HG02852 (cell line): ENCODE data around the gene TRAF5.
"Not testable (repeated sequence)": the region's sequence is repeated elsewhere in the genome, so short reads cannot be mapped to it uniquely, and the experiment has no call there.

ENCODE experiments used
- ATAC-seq: cut with Tn5 transposase; IDR thresholded peaks from one replicate; pipeline ENCODE4 v1.9.1; 2021; ENCODE audit warnings: mild to moderate bottlenecking, moderate library complexity; ENCODE audit not compliant: unreplicated experiment

The TRAF5 gene, protein sequence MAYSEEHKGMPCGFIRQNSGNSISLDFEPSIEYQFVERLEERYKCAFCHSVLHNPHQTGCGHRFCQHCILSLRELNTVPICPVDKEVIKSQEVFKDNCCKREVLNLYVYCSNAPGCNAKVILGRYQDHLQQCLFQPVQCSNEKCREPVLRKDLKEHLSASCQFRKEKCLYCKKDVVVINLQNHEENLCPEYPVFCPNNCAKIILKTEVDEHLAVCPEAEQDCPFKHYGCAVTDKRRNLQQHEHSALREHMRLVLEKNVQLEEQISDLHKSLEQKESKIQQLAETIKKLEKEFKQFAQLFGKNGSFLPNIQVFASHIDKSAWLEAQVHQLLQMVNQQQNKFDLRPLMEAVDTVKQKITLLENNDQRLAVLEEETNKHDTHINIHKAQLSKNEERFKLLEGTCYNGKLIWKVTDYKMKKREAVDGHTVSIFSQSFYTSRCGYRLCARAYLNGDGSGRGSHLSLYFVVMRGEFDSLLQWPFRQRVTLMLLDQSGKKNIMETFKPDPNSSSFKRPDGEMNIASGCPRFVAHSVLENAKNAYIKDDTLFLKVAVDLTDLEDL

DNA sequence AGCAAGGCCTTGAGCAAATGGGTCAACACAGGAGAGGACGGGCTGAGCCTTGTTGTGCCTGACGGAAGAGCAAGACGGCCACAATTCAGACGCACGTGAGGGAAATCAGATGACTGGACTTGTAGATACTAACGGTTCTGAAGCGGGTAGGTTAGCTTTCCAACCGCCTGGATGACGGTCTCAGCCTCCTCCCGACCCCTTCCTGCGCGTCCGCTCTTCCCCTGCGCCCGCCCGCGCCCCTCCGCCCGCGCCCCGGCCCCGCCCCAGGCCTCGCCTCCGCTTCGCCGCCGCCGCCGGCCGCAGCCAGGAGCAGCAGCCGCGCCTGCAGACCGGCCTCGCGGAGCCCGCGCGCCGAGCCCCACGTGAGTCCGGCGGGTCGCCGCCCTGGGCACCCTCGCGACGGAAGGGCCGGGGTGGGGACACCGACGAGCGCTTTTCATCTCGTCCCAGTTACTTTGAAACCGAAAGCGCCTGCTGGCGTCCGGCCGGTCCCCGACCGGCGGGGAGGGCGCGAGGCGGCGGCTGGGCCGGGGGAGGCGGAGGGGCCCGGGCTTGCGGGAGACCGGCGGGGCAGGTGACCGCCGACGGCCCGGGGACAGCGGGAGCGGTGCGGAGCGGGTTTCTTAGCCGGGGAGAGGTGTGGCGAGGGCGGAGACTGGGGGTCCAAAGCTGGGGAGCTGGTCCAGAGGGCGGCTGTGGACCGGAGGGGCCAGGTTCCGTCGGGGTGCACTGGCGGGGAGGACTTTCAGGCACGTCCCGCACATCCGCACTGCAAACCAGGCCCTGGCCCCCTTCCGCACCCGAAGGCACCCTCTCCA lies at the start of gene TRAF5:
Gene TRAF5, plus strand, starts transcription at position 306 of the 818 bp plus-strand sequence. CDS start 26,407 bp downstream, outside the sequence.
- peak; percentile 30 for ATAC-seq

DNA sequence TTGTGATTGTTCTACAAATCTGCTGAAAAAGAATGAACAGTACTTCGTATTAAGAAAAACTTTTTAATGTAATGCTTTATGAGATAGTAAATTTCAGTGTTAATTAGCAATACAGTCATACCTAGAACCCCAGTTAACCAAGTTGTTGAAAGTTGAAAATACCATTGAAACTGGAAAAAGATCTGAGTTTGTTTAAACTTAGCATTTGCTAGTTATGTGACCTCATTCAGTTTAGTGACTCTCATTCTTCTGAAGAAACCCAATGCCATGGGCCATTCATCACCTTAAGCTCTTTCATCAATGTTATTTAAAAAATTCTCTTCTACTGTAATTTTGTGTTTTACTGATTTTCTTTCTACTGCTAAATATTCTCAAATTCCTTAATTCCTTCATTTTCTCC lies 47.3 kb upstream of the TRAF5 start:
- no peak for ATAC-seq

DNA sequence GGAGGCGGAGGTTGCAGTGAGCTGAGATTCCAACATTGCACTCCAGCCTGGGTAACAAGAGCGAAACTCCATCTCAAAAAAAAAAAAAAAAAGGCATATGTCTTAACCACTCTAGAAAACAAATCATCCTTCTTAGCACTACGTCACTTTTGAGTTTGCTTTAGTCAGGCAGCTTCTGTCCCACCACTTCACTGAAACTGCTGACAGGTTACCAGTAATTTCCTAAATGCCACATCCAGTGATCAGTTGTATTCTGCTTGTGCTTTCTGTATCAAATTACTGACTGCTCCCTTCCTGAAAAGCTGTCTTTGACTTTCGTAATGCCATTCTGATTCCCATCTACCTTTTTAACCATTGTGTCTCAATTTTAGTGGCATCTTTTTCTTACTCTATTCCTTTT lies 45.7 kb upstream of the TRAF5 start:
- ATAC-seq, result no peak

DNA sequence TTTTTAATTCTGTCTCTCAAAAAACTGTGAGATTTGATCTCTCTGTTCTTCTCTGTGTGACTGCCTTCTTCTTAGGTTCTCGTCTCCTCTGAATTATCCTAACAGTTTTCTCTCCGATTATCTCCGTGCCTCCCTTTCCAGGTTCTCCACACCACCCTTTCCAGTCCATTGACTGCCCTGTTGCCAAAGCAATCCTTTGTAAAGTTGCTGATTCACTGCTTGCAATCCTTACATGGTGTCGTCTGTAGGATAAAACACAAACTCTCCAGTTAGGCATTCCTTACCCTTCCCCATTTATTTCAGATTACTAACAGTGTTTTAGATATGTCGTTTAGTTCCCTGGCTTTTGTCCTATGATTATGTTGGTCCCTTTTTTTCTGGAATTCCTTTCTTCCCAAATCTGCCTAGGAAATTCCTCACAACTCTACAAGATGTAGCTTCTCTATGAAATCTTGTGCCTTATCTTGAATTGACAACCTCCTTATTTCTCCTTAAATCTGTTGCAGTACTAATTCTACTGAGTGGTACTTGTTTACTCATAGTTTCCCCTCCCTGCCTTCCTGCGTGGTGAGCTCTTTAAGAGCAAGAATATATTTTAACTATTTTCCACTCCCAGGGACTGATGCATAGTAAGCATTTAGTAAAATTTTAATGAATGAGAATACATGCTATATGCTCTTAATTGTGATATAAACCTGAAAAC lies 45.2 kb upstream of the TRAF5 start:
- no peak for ATAC-seq

DNA sequence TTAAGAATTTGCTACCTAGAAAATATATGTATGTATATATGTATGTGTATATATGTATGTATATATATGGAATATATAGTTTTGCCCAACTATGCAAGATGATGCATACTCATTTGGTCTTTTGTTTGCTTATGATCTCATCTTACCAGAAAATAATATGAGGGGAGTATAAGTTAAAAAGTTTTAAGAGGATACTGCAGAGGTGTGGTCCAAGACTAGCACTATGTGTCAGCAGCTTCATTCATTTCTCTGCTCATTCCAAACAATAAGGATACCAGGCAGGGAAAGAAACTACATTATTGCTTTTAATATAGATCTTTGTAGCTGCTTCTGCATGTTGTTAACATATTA lies 44.6 kb upstream of the TRAF5 start:
- no peak for ATAC-seq

DNA sequence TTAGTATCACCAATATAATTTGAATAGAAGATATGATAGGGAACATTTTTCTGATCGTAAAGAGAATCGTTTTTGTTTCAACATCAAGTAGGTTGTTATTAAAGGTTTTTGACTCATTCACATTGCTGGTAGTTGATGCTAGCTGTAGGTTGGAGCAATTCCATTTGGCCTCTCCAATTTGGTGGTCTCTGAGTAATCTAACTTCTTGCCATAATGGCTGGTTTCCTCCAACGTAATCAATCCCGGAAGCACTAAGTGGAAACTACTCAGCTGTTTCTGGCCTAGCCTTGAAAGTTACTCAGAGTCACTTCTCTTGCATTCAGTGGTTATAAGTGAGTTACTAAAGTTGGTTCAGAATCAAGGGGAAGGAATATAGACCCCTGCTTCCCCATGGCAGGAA lies 41.4 kb upstream of the TRAF5 start:
- ATAC-seq, result no peak

DNA sequence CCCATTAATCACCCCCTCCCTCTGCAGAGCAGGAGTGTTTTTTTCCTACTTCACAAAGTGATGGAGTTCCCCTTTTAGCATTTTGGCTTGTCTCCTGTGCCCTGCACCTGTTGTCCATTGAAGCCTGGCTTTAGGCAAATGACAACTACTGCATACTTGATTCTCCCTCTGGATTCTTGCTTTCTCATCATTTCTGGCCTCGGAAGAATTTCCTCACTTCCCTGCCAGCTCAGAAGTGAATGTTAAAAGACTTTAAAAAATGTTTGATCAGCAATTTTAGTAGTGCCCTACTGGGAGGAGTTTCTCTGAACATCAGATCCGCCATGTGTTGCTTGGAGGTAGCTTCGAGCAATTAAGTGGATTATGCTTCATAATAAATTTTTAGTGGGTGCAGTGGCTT lies 39.4 kb upstream of the TRAF5 start:
- no peak for ATAC-seq

DNA sequence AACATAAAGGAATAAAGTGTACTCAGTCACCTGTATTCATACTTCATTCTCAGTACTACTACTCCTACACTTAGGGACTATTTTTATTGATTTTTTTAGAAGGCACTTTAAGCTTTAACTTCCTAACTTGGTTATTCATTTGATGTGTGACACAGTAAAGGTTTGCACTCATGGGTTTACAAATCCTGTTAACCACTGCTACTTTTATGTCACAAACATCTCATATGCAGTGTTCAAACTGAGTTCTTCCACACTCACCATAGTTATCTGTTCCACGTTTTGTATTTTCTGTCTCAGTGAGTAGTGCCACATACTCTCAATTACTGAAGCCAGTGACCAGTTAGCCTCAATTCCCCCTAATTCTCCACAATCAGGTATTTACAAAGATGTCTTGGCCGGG lies 34.2 kb upstream of the TRAF5 start:
- ATAC-seq, result no peak

DNA sequence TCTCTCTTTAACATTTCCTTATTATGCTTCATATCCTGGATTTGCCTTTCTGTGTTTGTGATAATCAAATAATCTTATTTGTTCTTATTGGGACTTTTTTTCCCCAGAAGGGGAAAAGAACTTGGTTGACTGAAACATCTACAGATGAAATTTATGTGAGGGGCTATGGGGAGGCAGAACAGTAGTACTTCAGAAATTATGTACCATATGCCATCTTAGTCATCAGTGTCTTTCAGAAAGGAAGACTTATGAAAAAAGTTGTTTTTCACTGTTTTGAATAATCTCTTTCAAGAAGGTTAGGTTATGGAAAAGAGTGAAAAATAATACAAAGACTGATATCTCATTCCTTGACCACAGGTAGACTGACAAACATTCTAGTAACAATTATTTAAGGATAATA lies 30.2 kb upstream of the TRAF5 start:
- no peak for ATAC-seq

DNA sequence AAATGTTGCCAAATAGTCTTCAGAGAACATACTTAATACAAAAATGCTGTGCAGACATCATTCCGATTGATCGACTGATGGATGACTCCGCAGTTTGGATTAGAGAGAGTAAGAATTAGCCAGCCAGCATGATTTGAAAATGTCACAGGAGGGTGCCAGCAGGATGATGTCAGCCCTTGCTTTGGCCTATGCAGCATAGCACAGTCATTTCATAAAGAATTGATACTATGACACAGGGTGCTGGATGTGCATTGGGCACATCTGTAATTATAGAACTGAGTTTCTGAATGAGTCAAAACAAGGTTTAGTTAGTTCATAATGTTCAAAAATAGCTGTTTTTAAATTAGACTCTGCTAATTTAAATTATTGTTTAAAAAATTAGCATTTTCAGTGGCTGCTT lies 21.6 kb upstream of the TRAF5 start:
- peak; percentile 95 for ATAC-seq

DNA sequence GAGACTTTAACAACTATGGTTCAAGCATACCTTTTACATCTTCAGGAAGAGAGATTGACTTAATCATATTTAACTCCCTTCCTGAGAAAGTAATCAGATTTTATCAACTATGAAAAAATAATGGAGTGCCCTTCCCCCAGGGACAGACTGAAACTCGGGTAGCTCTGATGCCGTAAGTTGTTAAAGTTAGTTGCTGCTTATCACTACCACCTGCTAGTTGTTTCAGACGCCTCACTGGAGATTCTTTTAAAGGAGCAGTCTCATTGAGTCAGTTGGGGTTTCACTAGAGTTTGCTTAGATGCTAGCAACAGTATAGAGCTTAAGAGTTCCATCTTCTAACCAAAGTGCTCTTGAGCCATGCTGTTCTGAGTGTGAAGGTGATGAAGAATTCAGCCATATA lies 17.0 kb upstream of the TRAF5 start:
- no peak for ATAC-seq

DNA sequence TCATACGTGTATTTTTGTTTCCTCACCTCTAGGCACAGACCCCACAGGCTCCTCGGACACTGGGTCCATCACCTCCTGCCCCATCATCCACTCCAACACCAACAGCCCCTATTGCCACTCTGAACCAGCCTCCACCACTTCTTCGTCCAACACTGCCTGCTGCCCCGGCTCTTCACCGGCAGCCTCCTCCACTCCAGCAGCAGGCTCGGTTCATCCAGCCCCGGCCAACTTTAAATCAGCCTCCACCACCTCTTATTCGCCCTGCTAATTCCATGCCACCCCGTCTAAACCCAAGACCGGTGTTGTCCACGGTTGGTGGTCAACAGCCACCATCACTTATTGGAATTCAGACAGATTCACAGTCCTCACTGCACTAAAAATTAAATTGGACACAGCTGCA lies 13.2 kb upstream of the TRAF5 start:
- no peak for ATAC-seq

DNA sequence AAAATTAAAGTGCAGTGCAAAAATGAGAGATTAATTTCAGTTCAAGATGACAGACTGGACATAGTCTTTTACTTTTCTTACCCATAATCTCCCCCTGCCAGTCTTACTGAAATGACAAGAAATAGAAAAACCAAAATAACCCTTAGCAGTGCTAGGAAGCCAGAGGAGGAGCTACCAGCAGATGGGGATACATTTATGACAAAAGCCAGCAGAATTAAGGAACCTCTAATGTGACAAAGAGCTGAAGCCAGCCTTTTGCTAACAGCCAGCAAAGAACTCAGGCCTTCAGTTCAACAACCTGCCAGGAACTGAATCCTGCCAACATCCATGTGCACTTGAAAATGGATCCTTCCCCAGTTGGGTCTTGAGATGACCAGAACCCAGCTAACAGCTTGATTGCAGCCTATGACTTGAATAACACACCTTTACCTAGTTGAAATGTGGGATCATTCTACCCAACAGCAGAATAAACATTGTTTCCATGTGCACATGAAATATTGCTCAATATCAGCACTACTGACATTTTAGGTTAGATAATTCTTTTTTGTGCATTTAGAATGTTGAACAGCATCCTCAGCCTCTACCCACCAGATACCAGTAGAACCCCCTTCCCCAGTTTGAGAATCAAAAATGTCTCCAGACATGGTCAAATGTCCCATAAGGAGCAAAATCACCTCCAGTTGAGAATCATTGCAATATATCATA lies 7.9 kb upstream of the TRAF5 start:
- ATAC-seq, result no peak

DNA sequence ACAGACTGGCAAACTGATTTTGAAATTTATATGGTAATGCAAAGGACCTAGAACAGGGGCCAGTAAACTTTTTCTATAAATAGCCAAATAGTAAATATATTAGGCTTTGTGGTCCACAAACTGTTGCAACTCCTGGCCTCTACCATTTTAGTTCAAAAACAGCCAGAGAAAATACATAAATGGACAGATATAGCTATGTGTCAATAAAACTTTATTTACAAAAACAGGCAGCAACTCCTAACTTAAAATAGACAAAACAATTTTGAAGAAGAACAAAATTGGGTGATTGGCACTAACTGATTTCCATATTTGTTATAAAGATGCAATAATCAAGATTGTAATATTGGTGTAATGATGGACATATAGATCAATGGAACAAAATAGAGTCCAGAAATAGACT lies 6.7 kb upstream of the TRAF5 start:
- ATAC-seq, result no peak

DNA sequence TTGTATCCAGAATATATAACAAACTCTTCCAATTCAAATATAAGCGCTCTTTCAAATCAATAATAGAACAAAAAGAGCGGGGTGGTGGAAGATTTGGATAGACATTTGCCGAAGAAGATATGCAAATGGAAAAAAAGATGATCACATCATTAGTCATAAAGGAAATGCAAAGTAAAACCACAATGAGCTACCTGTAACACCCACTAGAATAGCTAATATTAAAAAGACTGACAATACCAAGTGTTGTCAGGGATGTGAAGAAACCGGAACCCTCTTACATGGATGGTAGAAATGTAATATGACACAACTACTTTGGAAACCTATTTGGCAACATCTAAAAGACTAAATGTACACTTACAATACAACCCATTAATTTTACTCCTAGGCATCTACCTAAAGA lies 5.7 kb upstream of the TRAF5 start:
- ATAC-seq, result no peak

DNA sequence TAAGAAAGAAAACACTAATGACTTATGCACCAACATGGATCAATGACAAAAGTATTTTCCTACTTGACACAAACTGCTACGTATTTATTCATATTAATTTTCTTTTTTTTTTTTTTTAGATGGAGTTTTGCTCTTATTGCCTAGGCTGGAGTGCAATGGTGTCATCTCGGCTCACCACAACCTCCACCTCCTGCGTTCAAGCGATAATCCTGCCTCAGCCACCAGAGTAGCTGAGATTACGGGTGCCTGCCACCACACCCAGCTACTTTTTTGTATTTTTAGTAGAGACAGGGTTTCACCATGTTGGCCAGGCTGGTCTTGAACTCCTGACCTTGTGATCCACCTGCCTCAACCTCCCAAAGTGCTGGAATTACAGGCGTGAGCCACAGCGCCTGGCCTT lies 5.0 kb upstream of the TRAF5 start:
- not testable (repeated sequence) for ATAC-seq

DNA sequence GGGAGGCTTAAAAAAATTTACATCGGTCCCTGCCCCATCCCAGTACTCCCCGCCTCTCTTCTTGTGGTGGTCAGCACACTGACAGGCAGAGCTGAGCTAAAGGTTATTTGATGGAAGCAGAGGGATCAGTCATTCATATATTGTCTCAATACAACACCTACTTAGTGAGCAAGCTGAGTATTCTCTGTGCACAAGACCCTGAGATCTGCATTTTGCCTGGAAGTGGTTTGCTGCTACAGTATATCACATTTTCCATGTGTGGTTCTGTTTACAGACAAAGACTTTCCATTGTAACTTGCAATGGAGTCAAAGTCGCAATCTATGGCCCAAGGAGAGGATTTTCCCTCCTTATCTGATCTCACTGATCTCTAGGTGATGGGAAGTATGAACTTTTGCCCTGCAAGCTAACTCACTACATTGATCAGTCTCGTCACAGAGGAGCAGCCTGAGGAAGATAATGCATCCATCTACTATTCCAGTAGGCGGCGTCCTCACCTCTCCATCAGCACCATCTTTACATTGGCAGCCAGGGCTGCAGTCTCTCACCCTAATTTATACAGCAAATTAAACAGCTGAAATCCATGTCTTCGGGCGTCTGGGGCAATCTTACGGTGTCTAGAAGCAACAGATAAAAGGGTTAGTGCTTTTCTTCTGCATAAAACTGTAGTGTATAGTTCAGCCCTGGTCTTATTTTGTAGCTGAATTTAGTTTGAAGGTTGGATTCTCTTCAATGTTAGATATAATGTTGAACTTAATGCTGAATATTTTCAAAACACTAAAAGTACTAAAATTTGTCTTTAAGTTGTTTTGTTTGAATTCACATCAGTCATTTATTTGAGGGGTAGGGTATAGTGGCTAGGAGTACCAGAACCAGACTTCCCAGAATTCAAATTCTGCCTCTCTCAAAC lies 3.2 kb upstream of the TRAF5 start:
- peak; percentile 44 for ATAC-seq

DNA sequence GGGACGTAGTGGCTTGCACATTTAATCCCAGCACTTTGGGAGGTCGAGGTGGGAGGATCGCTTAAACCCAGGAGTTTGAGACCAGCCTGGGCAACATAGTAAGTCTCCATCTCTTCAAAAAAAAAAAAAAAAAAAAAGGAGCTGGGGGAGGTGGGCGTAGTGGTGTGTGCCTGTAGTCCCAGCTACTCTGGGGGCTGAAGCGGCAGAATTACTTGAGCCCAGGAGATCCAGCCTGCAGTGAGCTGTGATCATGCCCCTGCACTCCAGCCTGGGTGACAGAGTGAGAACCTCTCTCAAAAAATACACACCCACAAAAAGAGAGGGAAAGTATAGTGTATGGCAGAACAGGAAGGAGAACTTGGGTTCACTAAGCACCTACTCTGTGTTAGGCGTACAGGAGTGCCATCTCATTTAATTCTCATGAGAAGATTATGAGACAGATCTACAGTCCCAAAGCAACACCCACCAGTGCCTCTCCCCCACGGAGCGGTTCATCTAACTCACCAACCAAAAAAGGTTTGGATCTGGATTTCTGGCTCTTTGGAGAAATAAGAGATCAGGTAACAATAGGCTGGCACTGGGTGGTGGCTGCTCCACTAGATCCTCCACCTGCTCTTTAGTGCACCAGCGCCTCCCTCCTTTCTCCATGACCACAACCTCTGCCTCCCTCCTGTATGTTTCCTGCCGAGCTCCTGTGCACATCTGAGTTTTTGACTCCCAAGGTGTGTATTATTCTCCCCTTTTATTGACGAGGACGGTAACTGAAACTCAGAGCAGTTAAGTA lies 1.4 kb upstream of the TRAF5 start:
- no peak for ATAC-seq

DNA sequence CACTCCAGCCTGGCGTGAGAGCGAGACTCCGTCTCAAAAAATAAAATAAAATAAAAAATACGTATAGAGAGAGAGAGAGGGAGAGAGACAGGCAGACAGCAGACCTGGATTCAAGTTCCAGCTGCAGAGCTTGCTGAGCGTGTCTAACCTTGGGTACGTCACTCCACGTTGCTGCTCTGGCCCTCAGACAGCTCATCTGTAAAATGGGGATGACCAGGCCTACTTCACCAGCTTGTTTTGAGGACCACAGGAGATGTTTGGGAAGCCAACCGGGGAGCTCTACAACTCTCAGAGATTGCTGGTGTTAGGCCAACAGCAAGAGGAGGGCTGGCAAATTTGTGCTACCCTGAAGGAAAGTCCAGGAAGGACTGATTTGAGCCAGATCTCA lies 499 bp upstream of the TRAF5 start:
- no peak for ATAC-seq
